ENCODE measurements around the gene CPNE2.

- TF ChIP-seq TAF1 (IDR thresholded peaks at IDR 0.05; ENCODE audit: borderline replicate concordance, insufficient read depth, low read length) (no peak), REST (IDR thresholded peaks at IDR 0.05; ENCODE audit: insufficient read depth in 1 of 2, low read depth in 2 of 2, low read length in 2 of 2) (no peak), POLR2AphosphoS5 (IDR thresholded peaks at IDR 0.05; ENCODE audit: low read depth, low read length) (no peak)
Measured at GRCh38 chr16:57192720-57193486, 100.5 kb downstream of the CPNE2 start.

All from PFSK-1 (cell line).